SK-N-MC (cell line): ENCODE results near the gene AGAP1.

ENCODE experiments used
- EZH2 ChIP-seq: fragments of 200-600 bp; sonication (generic); IDR thresholded peaks from one replicate; pipeline ENCODE4 v1.6.1; 2017; ENCODE audit warnings: antibody characterized with exemption
- FOXP2 ChIP-seq: optimal IDR thresholded peaks from 2 replicates; pipeline ENCODE3; 2011; ENCODE audit warnings: mild to moderate bottlenecking, moderate library complexity; ENCODE audit not compliant: insufficient read depth; ENCODE audit errors: extremely low read length, control extremely low read depth
- POLR2AphosphoS5 ChIP-seq: IDR thresholded peaks from 2 replicates; pipeline ENCODE4 v1.6.1; 2012; ENCODE audit warnings: mild to moderate bottlenecking, low read depth, low read length, borderline replicate concordance

DNA sequence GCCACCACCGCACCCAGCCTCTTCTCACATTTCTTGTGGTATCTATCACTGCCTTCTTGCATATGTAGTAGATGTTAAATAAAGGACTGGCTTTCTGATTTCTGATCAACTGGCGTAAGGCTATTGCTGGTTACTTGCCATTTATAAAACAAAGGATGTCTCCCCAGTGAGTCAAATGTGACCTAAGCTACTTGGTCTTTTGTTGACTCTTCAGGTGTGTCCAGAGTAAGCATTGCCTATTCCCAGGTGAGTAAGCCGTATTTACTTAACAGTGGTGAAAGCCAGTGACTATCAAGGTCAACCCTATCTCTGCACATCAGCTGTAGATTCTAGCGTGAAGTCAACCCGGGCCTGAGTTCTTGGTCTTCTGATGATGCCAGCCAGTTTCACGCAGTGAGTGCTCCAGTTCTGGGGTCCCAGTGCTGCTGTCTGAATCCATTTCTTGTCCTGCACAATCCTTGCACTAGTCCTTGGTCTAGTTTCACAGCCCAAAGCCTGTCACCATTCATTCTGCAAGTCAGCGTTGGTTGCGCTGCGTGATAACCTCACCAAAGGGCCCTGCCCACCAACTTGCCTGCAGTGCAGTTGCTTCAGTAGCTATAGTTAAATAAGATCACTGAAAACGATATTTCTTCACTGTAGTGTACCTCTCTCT, 554.2 kb downstream of the AGAP1 start:
- TF ChIP-seq POLR2AphosphoS5 (no peak), EZH2 (no peak), FOXP2 (no peak)
